ENCODE results near the gene MSH5. TPM values are rescaled to one million over a fixed set of nuclear protein-coding genes. Genes with fewer than 3 reads are reported as not detected.
A peak's percentile ranks its signal among the peaks of the same experiment; 100 is the strongest.

MSH5 gene
- total and polyA plus RNA-seq, 2 of the 13 experiments (the other 11 are each of a cell fraction or from before 2014, with no cell fraction given): 10.2 to 38.7 TPM

- TF ChIP-seq AHDC1 (CRISPR knock-in tag; IDR thresholded peaks at IDR 0.05; ENCODE audit: borderline replicate concordance) (peak; percentile 34; the same call in 1 of the 2 replicates), HIC2 (CRISPR knock-in tag; IDR thresholded peaks at IDR 0.05; ENCODE audit: low read depth) (no peak), POGZ (CRISPR knock-in tag; IDR thresholded peaks at IDR 0.05) (peak; percentile 79), ZBTB3 (CRISPR knock-in tag; IDR thresholded peaks at IDR 0.05; ENCODE audit: borderline replicate concordance, low read depth) (no peak), DZIP1 (CRISPR knock-in tag; IDR thresholded peaks at IDR 0.05) (no peak), SMAD1 (CRISPR knock-in tag; IDR thresholded peaks at IDR 0.05; ENCODE audit: borderline replicate concordance, low read depth) (peak; percentile 25; the same call in 1 of the 2 replicates), NPAS2 (CRISPR knock-in tag; IDR thresholded peaks at IDR 0.05; ENCODE audit: borderline replicate concordance) (no peak), ZNF710 (CRISPR knock-in tag; IDR thresholded peaks at IDR 0.05; ENCODE audit: borderline replicate concordance) (peak; percentile 86; the same call in 1 of the 2 replicates), TEAD3 (CRISPR knock-in tag; optimal IDR thresholded peaks at IDR 0.05; ENCODE audit: borderline replicate concordance) (peak; percentile 45), TBP (CRISPR knock-in tag; IDR thresholded peaks at IDR 0.05) (no peak), ZNF430 (CRISPR knock-in tag; IDR thresholded peaks at IDR 0.05) (peak; percentile 8; the same call in 1 of the 2 replicates), ZNF383 (CRISPR knock-in tag; IDR thresholded peaks at IDR 0.05; ENCODE audit: borderline replicate concordance) (no peak), ZNF337 (CRISPR knock-in tag; IDR thresholded peaks at IDR 0.05; ENCODE audit: borderline replicate concordance, low read depth) (no peak), ZFP90 (CRISPR knock-in tag; IDR thresholded peaks at IDR 0.05; ENCODE audit: borderline replicate concordance) (no peak; the same call in 1 of the 2 replicates), NR3C1 (CRISPR knock-in tag; IDR thresholded peaks at IDR 0.05) (no peak)
Measured at GRCh38 chr6:31702819-31703716, 36.7 kb upstream of the MSH5 start, which contains the start of gene ABHD16A (continued).

Measured in HepG2 (cell line).